GM18526 (cell line): ENCODE measurements around the gene SH3BGR.

ENCODE experiments used
- POLR2A ChIP-seq: IDR thresholded peaks from 3 replicates; pipeline ENCODE4 v1.6.1; 2011; ENCODE audit not compliant: insufficient read length; ENCODE audit errors: extremely low read depth

Gene SH3BGR

GRCh38 chr21:39452207-39452969 is 618 bp downstream of the SH3BGR start:
- TF ChIP-seq POLR2A: no peak

- TF ChIP-seq POLR2A: no peak
Measured at GRCh38 chr21:39452970-39453342, 1.2 kb downstream of the SH3BGR start.

- TF ChIP-seq POLR2A: no peak
Measured at GRCh38 chr21:39453571-39454179, 1.9 kb downstream of the SH3BGR start.

- TF ChIP-seq POLR2A: no peak
Measured at GRCh38 chr21:39454949-39455668, 3.3 kb downstream of the SH3BGR start.

GRCh38 chr21:39456665-39457064 is 4.9 kb downstream of the SH3BGR start:
- no peak for TF ChIP-seq POLR2A

- no peak for TF ChIP-seq POLR2A
Measured at GRCh38 chr21:39461419-39461818, 9.6 kb downstream of the SH3BGR start.

GRCh38 chr21:39463308-39463707 is 11.5 kb downstream of the SH3BGR start:
- TF ChIP-seq POLR2A: no peak

GRCh38 chr21:39466584-39466983 is 14.8 kb downstream of the SH3BGR start:
- no peak for TF ChIP-seq POLR2A

GRCh38 chr21:39467746-39468145 is 16.0 kb downstream of the SH3BGR start:
- TF ChIP-seq POLR2A: no peak

- TF ChIP-seq POLR2A: no peak
Measured at GRCh38 chr21:39468559-39468958, 16.8 kb downstream of the SH3BGR start.

GRCh38 chr21:39471598-39471997 is 19.8 kb downstream of the SH3BGR start:
- no peak for TF ChIP-seq POLR2A

- no peak for TF ChIP-seq POLR2A
Measured at GRCh38 chr21:39472786-39473185, 21.0 kb downstream of the SH3BGR start.

- no peak for TF ChIP-seq POLR2A
Measured at GRCh38 chr21:39474611-39475010, 22.8 kb downstream of the SH3BGR start.

GRCh38 chr21:39479164-39479813 is 27.5 kb downstream of the SH3BGR start:
- TF ChIP-seq POLR2A: no peak

GRCh38 chr21:39479814-39480182 is 28.0 kb downstream of the SH3BGR start:
- no peak for TF ChIP-seq POLR2A

- no peak for TF ChIP-seq POLR2A
Measured at GRCh38 chr21:39480271-39480670, 28.5 kb downstream of the SH3BGR start.
